ENCODE measurements around the gene TMEM143.

GRCh38 chr19:48386981-48387380 is 23.2 kb upstream of the TMEM143 start:
- no peak for TF ChIP-seq CTCF (IDR thresholded peaks at IDR 0.05)
- no peak for TF ChIP-seq POLR2AphosphoS5 (IDR thresholded peaks at IDR 0.05)

Measured in upper lobe of left lung (tissue), 4 donors.